GM12874 (cell line): Measurements from ENCODE around the gene KCNH1.

Experiments used
- CTCF ChIP-seq: IDR thresholded peaks from 2 replicates; pipeline ENCODE4 v1.5.1; 2011; ENCODE audit warnings: low read depth, mild to moderate bottlenecking, control low read depth, low read length, moderate library complexity; ENCODE audit not compliant: insufficient read depth

The KCNH1 gene

GRCh38 chr1:211127166-211127565 is 6.8 kb downstream of the KCNH1 start:
- TF ChIP-seq CTCF = no peak

GRCh38 chr1:211126622-211127021 is 7.3 kb downstream of the KCNH1 start:
- TF ChIP-seq CTCF = no peak

- no peak for TF ChIP-seq CTCF
Measured at GRCh38 chr1:211118407-211119102, 15.4 kb downstream of the KCNH1 start.

DNA sequence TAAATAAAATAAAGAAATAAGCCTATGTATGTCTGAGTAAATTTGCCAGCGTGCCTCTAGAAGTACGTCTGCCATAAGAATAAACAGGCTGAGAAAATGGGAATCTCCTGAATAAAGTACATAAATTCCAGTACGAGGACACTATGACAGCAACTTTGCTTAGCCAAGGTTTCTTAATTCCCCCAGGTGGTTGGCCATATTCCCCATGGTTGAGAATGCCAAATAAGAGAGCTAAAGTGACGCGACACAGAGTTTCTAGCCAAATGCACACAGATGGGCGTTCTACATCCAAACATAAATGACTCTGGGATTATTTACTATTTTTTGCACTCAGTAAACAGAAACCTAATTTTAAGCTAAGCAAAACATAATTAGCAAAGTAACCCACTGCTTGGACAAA is 19.5 kb downstream of the KCNH1 start:
- TF ChIP-seq CTCF = no peak

DNA sequence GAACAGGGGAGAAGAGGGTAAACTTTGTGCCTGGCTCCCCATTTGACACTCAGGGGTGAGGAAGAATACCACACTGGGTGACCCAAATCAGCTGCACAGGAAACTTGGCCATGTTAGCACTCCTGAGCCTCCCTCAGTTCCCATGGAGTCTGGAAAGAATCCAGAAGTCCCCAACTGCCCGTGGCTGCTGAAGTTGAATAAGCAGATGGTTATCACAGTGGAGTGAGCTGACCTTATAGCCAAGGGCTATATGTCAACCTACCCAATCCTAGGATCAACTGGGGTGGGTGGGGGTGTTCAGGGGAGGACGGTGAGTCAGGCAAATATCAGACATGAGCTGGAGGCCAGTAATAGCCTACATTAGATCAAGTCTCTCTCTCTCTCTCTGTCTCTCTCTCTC is 20.4 kb downstream of the KCNH1 start:
- no peak for TF ChIP-seq CTCF

- TF ChIP-seq CTCF = no peak
Measured at GRCh38 chr1:211111351-211111750, 22.6 kb downstream of the KCNH1 start.

DNA sequence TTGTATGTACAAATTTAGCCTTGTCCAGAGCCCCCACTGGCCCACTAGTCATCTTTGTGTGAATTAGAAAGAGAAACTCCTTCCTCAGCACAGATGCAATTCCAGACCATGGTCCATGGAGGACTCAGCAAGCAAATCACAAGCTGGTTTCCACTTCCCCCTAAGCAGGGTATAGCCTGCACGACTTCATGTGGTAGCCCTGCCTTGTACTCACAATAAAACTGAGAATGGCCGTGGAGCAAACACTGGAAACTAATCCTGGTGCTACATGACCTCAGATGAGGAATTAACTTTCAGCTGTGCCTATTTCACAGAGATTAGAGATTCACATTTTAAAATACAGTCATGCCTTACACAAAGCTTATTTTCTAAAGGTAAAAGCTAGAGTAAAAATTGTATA is 32.5 kb downstream of the KCNH1 start:
- TF ChIP-seq CTCF = no peak

DNA sequence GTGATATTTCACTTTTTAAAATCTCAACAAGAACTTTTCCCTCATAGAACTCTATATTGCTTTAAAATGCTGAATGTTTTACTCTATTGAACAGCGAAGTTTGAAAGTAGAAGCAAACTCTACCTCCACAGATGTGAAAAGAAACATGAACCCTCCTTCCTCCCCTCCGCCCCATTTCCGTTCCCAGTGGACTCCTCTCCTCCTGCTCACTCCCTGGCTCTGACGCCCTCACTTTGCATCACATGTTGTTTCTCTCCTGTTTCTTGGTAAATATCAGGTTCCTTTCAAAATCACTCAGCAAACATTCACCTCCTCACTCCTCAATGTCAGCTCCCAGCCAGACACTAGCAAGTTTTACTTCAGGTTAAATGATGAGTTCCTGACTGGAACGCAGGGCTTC is 34.6 kb downstream of the KCNH1 start:
- no peak for TF ChIP-seq CTCF
